HG02642 (cell line): Measurements from ENCODE around the gene ESR2.

Experiments
- ATAC-seq: cut with Tn5 transposase; IDR thresholded peaks from one replicate; pipeline ENCODE4 v1.9.1; 2021; ENCODE audit warnings: mild to moderate bottlenecking; ENCODE audit not compliant: unreplicated experiment, poor library complexity

ESR2 gene

DNA sequence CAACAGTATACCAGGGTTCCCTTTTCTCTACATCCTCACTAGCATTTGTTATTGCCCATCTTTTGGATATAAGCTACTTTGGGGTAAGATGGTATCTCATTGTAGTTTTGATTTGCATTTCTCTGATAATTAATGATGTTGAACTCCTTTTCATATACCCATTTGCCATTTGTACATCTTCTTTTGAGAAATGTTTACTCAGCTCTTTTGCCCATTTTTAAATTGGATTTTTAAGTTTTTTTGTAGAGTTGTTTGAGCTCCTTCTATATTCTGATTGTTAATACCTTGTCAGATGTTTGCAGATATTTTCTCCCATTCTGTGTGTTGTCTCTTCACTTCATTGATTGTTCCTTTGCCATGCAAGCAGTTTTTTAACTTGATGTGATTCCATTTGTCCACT, 22.2 kb downstream of the ESR2 start:
- no peak for ATAC-seq

DNA sequence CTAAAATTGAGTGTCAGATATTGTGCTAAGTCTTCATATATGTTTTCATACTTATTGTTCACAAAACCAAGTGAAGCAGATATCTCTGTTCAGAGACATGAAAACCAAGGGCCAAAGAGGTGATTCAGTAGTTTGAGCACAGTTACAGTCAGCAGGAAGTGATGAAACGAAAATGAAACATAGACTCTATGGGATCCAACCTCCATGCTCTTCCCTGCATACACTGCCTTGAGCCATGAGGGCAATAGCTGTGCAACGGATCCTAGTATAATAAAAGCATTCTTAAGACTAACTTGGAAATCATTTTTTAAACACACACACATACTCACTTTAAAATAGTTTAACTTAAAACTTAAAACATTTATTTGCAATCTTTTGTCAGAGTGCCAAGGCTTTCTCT, 27.9 kb downstream of the ESR2 start:
- ATAC-seq, result no peak

DNA sequence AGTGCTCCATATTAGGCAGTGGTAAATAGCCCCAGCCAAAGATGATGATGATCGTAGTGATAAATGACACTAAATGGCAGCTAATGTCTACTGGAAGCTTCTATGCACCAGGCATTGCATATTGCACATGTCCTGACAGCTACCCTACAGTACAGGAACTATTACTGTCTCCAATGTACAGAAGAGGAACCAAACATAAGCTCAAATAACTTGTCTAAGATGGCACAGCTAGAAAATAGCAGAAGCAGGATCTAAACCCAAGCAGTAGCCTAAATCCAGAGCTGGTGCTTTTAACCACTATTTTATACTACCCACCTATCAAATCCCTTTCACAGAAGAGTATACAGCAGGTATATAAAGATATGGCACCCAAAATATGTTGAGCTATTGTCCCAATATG, 28.9 kb downstream of the ESR2 start:
- no peak for ATAC-seq

GRCh38 chr14:64260418-64260817, 33.8 kb downstream of the ESR2 start:
- ATAC-seq, result no peak

DNA sequence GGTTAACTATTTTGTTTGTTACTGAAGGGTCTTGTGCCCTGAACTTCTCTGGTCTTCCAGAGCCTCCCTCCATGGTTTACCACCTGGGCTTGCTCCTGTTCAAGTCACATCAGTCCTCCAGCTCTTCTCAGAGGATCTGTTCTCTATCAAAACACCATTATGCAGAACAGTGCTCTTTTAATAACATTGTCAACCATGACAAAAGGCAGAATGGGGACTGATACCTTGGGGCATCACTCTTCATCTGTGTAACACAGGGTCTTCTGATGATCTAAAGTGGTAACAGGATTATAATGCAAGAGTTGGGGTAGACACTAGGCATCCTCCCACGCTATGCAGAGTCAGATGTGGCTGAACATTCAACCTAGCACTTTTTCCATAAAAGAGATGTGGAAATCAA, 38.4 kb downstream of the ESR2 start:
- ATAC-seq, result no peak

DNA sequence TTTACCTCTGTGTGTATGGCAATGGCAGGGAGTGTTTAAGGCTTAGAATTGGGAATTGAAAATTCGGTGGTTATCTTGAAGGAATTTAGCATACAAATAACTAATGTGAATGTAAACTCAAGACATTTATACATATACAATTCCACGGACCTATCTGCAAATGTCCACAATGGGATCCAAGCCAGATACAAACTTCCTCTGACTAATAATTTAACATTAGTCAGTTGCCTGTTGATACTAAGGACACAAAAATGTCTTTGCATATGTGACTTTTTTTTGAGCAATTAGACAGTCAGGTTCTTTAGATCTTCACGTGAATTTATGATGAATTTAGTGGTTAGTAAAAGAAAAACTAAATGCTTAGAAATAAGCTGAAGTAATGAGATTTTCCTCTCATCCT, 40.5 kb downstream of the ESR2 start:
- no peak for ATAC-seq

- ATAC-seq, result no peak
Observed at GRCh38 chr14:64249363-64249762, 44.8 kb downstream of the ESR2 start.

DNA sequence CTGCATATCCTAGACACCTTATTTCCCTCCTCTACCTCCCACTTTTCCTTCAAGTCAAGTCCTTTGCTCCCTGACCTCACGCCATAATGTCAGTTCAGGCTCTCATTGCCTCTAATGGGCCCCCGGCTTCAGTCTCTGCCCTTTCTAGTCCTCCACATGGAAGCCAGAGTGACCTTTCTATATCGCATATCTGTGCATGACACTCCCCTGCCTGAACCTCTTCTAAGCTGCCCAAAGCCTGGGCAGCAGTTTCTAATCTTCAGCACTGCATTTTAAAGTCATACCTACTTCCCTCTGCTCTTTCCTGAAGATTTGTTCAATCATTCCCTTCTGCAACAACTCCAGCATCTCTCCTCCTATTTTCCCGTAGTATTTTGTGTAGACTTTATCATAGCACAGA, 45.5 kb downstream of the ESR2 start:
- no peak for ATAC-seq

DNA sequence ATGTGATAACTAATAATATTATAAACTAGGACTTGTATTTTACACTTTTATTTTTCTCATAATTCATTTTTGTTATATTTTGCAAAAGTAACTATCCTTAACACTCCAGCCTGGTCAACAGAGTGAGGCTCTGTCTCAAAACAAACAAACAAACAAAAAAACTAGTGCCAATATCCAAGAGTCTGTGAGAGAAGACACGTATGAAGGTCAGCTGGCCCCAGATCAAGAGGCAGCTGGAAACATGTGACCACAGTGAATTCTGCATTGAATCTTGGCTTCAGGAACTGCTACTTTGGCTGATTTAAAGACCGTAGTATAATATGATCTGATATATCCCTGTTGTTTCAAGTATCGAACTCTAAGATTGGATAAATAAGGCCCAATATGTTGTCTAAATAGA, 47.0 kb downstream of the ESR2 start:
- ATAC-seq, result no peak

- no peak for ATAC-seq
Observed at GRCh38 chr14:64246688-64247087, 47.5 kb downstream of the ESR2 start.

DNA sequence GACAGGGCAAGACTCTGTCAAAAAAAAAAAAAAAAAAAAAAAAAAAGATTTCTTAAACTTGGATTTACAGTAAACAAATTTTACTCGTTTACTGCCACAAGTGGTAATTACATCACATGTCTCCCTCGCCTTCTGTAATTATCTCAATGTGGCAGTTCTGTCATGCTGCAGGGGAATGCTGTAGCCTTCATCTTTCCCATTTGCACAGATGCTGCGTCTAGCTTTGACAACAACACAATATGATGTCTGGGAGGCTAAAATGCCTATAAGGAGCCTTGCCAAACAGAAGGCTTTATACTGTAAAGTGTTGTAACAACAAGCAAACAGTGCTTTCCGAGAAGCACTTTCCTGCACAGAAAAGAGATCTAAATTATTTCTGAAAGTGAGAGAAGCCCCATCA, 48.7 kb downstream of the ESR2 start:
- no peak for ATAC-seq

DNA sequence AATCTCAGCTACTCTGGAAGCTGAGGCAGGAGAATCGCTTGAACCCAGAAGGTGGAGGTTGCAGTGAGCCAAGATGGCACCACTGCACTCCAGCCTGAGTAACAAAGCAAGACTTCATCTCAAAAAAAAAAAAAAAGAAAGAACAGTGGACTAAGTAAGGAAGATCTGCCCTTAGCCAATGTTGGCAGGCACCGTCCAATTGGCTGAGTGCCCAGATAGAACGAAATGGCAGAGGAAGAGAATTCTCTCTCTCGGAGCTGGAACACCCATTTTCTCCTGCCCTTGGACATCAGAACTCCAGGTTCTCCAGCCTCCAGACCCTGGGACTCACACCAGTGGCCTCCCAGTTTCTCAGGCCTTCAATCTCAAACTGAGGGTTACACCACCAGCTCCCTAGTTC, 49.9 kb downstream of the ESR2 start:
- no peak for ATAC-seq

- no peak for ATAC-seq
Observed at GRCh38 chr14:64238631-64239030, 55.5 kb downstream of the ESR2 start.

GRCh38 chr14:64238049-64238448, 56.1 kb downstream of the ESR2 start:
- no peak for ATAC-seq

DNA sequence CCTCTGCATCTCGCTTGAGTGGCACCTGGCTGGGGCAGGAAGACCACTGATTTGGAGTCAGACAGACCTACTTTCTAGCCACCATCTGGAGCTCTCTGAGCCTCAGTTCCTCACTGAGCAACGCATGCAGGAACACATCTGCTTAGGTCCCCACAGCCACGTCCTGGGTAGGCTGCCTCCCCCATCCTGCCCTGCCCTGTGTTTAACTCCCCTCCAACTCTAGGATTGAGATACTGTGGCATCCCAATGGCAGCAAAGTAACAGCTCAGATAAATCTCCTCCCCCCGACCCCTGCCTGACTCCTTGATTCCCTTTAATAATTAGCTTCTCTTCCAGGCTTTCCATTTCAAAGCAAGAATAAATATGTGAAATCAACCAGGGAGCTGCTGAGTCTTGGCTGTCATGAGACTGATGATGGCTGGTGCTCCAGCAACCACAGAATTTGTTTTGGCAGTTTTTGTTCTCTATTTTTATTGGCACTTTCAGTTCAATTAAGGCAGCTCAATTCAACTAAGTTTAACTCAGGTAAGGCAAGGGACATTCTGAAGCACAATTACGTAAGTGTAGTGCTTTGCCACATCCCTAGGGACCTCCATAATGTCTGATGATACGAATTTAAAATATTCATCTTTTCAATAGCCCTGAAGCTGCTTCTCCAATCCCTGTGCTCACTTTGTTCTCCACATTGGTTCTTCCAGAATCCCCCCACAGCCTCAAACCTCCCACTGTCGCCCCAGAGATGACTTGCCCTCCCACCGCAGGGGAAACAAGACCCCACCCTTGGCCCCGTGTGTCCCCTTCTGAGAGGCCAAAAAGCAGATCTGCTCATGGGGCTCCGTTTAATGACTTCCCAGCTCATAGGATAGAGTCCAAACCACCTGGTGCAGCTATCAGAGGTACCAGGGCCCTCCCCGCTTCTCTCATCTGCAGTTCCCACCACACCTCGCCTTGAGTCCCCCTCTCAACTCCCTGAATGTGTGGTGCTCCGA, 58.2 kb downstream of the ESR2 start:
- ATAC-seq, result peak; percentile 71

DNA sequence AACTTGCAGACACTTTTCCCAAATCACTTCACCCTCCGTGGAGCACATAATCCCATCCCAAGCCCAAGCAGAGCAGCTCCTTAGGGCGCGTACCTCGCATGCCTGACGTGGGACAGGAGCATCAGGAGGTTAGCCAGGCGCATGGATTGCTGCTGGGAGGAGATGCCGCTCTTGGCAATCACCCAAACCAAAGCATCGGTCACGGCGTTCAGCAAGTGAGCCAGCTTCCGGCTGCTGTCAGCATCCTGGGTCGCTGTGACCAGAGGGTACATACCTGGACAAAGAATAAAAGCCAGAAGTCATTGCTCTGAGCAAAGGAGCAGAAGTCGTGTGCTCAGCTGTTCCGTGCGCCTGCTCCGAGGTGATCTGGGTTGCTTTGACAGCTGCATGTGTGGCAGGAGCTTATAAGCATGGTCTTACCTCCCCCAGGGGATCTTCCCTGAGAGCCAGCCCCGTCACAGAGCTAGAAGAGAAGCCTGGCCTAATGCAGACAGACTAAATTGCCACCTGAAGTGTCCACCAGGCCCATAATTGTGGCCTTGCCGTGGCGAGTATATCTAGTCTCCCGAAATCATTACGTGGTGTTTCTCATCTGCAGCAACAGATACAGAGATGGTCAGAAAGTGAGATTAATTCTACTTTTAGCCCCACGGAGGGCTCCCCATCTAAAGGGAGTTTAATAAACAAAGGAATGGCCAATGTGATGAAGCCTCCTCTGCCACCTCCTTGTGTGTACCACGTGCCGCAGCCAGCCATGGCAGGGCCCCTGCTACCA, 59.1 kb downstream of the ESR2 start:
- peak; percentile 6 for ATAC-seq

- ATAC-seq, result no peak
Observed at GRCh38 chr14:64233531-64234190, 60.5 kb downstream of the ESR2 start.

GRCh38 chr14:64232944-64233343, 61.2 kb downstream of the ESR2 start:
- no peak for ATAC-seq

DNA sequence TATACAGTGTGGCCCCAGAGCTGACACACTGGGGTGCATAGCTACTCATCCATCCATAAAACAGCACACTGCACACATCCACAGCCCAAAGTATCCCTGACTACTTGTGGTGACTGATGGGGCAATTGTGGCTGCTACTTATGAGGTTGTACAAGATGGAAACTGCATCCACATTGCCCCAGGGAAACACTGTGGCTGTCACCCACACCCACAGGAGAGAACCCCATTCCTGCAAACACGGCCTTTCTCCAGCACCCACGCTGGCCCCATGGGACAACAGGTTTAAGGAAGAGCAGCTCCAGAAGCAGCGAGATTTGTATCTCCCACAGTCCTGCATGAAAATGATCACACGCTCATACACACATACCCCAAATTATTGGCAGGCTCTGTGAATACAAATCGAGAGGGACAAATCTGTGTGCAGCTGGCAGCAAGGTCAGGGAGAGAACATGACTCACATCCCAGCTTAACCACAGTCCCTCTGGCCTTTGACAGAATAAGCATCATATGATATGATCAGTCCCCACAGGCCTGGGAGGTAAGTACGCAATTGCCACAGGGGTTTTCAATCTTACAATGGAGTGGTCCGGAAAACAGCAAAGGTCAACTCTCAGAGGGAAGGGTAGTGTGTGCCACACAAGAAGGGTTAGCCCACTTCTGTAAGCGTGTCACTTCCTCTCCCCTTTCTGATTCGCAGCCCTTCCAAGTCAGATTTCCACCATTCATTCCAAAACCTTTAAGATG, 61.9 kb downstream of the ESR2 start:
- ATAC-seq, result peak; percentile 38

- ATAC-seq, result no peak
Observed at GRCh38 chr14:64229489-64229888, 64.7 kb downstream of the ESR2 start.
